HepG2 (cell line): ENCODE measurements around the gene SCRT2. TPM values are rescaled to one million over a fixed set of nuclear protein-coding genes. Genes with fewer than 3 reads are reported as not detected.
A peak's percentile ranks its signal among the peaks of the same experiment; 100 is the strongest.

Experiments used
- ERF ChIP-seq: IDR thresholded peaks from 2 replicates; pipeline ENCODE4 v1.6.1; 2018; ENCODE audit warnings: missing biosample characterization, missing genetic modification reagents
- ESRRA ChIP-seq: sonication (generic); formaldehyde crosslinking; IDR thresholded peaks from 2 replicates; pipeline ENCODE4 v1.5.1; 2020; ENCODE audit warnings: mild to moderate bottlenecking, low read depth, missing genetic modification reagents
- FOXM1 ChIP-seq: sonication (generic); formaldehyde crosslinking; IDR thresholded peaks from 2 replicates; pipeline ENCODE4 v1.5.0; 2020; ENCODE audit warnings: missing genetic modification reagents
- HNRNPK ChIP-seq: fragments of 200-400 bp; formaldehyde crosslinking; IDR thresholded peaks from 2 replicates; pipeline ENCODE4 v1.6.1; 2018; ENCODE audit warnings: low read length, low read depth, moderate library complexity, mild to moderate bottlenecking; ENCODE audit not compliant: poor library complexity, severe bottlenecking
- NCOA2 ChIP-seq: sonication (generic); formaldehyde crosslinking; IDR thresholded peaks from 2 replicates; pipeline ENCODE4 v1.8.0; 2022; ENCODE audit warnings: inconsistent platforms
- NR0B2 ChIP-seq: sonication (generic); formaldehyde crosslinking; IDR thresholded peaks from 2 replicates; pipeline ENCODE4 v1.4.0; 2020; ENCODE audit warnings: mild to moderate bottlenecking, missing genetic modification reagents
- NR2C2 ChIP-seq: sonication (generic); formaldehyde crosslinking; IDR thresholded peaks from 2 replicates; pipeline ENCODE4 v1.4.0; 2020; ENCODE audit warnings: missing genetic modification reagents, mild to moderate bottlenecking, moderate library complexity, borderline replicate concordance
- NR2F1 ChIP-seq, 2 experiments: fragments of 450-650 bp in 1 of 2; formaldehyde crosslinking in 1 of 2; IDR thresholded peaks; 2 replicates each; pipeline versions ENCODE4 v1.5.0 to v1.6.1; 2016 to 2020; ENCODE audit warnings: mild to moderate bottlenecking in 1 of 2, missing compliant biosample characterization in 1 of 2, missing genetic modification reagents in 1 of 2, moderate library complexity in 1 of 2
- REXO4 ChIP-seq: sonication (generic); formaldehyde crosslinking; IDR thresholded peaks from 2 replicates; pipeline ENCODE4 v1.8.0; 2022; ENCODE audit warnings: missing genetic modification reagents, mild to moderate bottlenecking, borderline replicate concordance
- SP1 ChIP-seq, 2 experiments: fragments of 450-650 bp in 1 of 2; sonication (generic) in 1 of 2; formaldehyde crosslinking in 1 of 2; IDR thresholded peaks; 2 replicates each; pipeline versions ENCODE4 v1.4.0 to v1.6.1; 2016 to 2020; ENCODE audit warnings: missing genetic modification reagents in 1 of 2
- STAT6 ChIP-seq: sonication (generic); formaldehyde crosslinking; IDR thresholded peaks from 2 replicates; pipeline ENCODE4 v1.4.0; 2020; ENCODE audit warnings: missing genetic modification reagents, mild to moderate bottlenecking, borderline replicate concordance
- ZMYM2 ChIP-seq: sonication (generic); formaldehyde crosslinking; IDR thresholded peaks from 2 replicates; pipeline ENCODE4 v1.8.0; 2022; ENCODE audit warnings: mild to moderate bottlenecking, missing genetic modification reagents
- ZNF143 ChIP-seq: sonication (generic); formaldehyde crosslinking; IDR thresholded peaks from 2 replicates; pipeline ENCODE4 v1.4.0; 2020; ENCODE audit warnings: missing genetic modification reagents
- ZNF253 ChIP-seq: sonication (generic); formaldehyde crosslinking; IDR thresholded peaks from 2 replicates; pipeline ENCODE4 v1.8.0; 2022; ENCODE audit warnings: mild to moderate bottlenecking, missing genetic modification reagents, borderline replicate concordance
- ZNF318 ChIP-seq: sonication (generic); formaldehyde crosslinking; IDR thresholded peaks from 2 replicates; pipeline ENCODE4 v1.4.0; 2020; ENCODE audit warnings: mild to moderate bottlenecking, missing genetic modification reagents
- polyA plus RNA-seq, 8 experiments: library from polyadenylated mRNA; depleted of rRNA in 3 of 8; stranded (reverse) in 7 of 8; unstranded in 1 of 8; fragments of >200 nt; fragmentation: Illumina TruSeq in 4 of 8; extraction: Trizol in 4 of 8; gene quantifications; 2 replicates each; pipeline versions ENCODE4 v1.2.1 to v1.2.3, GENCODE V29; 2011 to 2016; ENCODE audit warnings: low read depth in 4 of 8, missing spikeins in 1 of 8, mixed read lengths in 1 of 8; ENCODE audit not compliant: insufficient read depth in 1 of 8
- total RNA-seq, 5 experiments: library from RNA; depleted of rRNA; stranded (reverse); fragments of >200 nt; fragmentation: Illumina TruSeq; extraction: Trizol; gene quantifications; 2 replicates each; pipeline ENCODE4 v1.2.3, GENCODE V29; 2016; ENCODE audit warnings: low read depth in 1 of 5

SCRT2 gene
- total and polyA plus RNA-seq, 2 of the 13 experiments (the other 11 are each of a cell fraction or from before 2014, with no cell fraction given): not detected

- TF ChIP-seq STAT6 (CRISPR knock-in tag) (no peak), ZMYM2 (CRISPR knock-in tag) (0 out of 2 replicates have a peak, but pooled peaks have one; percentile 41), ZNF253 (CRISPR knock-in tag) (no peak), ZNF318 (no peak), ESRRA (no peak), SP1 (IDR thresholded peaks at IDR 0.05) (no peak), SP1 (CRISPR knock-in tag; IDR thresholded peaks at IDR 0.05) (no peak), FOXM1 (CRISPR knock-in tag) (0 out of 2 replicates have a peak, but pooled peaks have one; percentile 32), NCOA2 (CRISPR knock-in tag) (no peak), REXO4 (CRISPR knock-in tag) (no peak), ERF (CRISPR knock-in tag) (no peak), NR2F1 (CRISPR knock-in tag; IDR thresholded peaks at IDR 0.05) (peak in 1 of 2 experiments; percentile 28; a peak in 1 of 4 replicates), NR0B2 (CRISPR knock-in tag) (0 out of 2 replicates have a peak, but pooled peaks have one; percentile 13), ZNF143 (CRISPR knock-in tag) (no peak), HNRNPK (no peak), NR2C2 (CRISPR knock-in tag) (peak; percentile 57)
These were observed 4.2 kb downstream of the SCRT2 start (continued) for GRCh38 chr20:671252-672030.
